ENCODE results near the gene JMJD1C. TPM values are rescaled to one million over a fixed set of nuclear protein-coding genes. Genes with fewer than 3 reads are reported as not detected.

JMJD1C gene
- total RNA-seq, 1 experiment from 2014 or later = 66.3 TPM

GRCh38 chr10:63128443-63128842, 337.3 kb downstream of the JMJD1C start (continued):
- TF ChIP-seq REST (IDR thresholded peaks at IDR 0.05; ENCODE audit: low read depth) (no peak), ZNF274 (IDR thresholded peaks at IDR 0.05; ENCODE audit: low read depth, low read length) (no peak)

GRCh38 chr10:63125459-63125858, 340.3 kb downstream of the JMJD1C start:
- Histone ChIP-seq H3K9ac (ENCODE audit: low read length) (no peak overlapping the region), H4K20me1 (ENCODE audit: insufficient read depth) (no peaks in the 10 kb centered on the region), H3K36me3 (ENCODE audit: control insufficient read depth in 1 of 2, insufficient read depth in 2 of 2, low read length in 2 of 2) (no peaks in the 10 kb centered on the region), H3K79me2 (ENCODE audit: insufficient read depth, low read length) (no peaks in the 10 kb centered on the region), H3K4me1 (ENCODE audit: control insufficient read depth in 1 of 2, insufficient read depth in 2 of 2, low read length in 2 of 2) (no peaks in the 10 kb centered on the region), H3K27me3 (ENCODE audit: insufficient read depth, low read length) (no peaks in the 10 kb centered on the region), H3K4me3 (replicated peaks in 1 of 2; ENCODE audit: low read depth in 1 of 2, low read length in 2 of 2) (no peak overlapping the region), H3K9me2 (ENCODE audit: insufficient read depth) (no peaks in the 10 kb centered on the region), H3K27ac (ENCODE audit: low read depth, low read length) (no peak overlapping the region), H2AFZ (ENCODE audit: low read depth, low read length, poor library complexity, severe bottlenecking) (no peak overlapping the region), H3K4me2 (ENCODE audit: low read length) (no peak overlapping the region), H3K9me3 (ENCODE audit: control insufficient read depth in 1 of 2, insufficient read depth in 1 of 2, low read depth in 1 of 2, low read length in 2 of 2) (no peaks in the 10 kb centered on the region)
- CTCF ChIA-PET = no interaction called here
- RAD21 ChIA-PET (ENCODE audit: low non-redundant PET in 1 of 2, low total read pairs in 2 of 2, uncharacterized antibody in 2 of 2, unreplicated experiment in 2 of 2) = no interaction called here
- no TSS peak for BruUV-seq (replicated peaks)
- TF ChIP-seq EZH2 (IDR thresholded peaks at IDR 0.05) (no peak), SP1 (IDR thresholded peaks at IDR 0.05; ENCODE audit: low read depth) (no peak), JUND (IDR thresholded peaks at IDR 0.05) (no peak), POLR2AphosphoS5 (IDR thresholded peaks at IDR 0.05; ENCODE audit: low read depth, low read length) (no peak), ATF3 (IDR thresholded peaks at IDR 0.05) (no peak), REST (IDR thresholded peaks at IDR 0.05; ENCODE audit: low read depth) (no peak), EZH2phosphoT487 (IDR thresholded peaks at IDR 0.05; ENCODE audit: borderline replicate concordance) (no peak)
- POLR2A ChIA-PET = no interaction called here
- DNase-seq (ENCODE audit: low read depth, low spot score) = no peak
- ATAC-seq = no peak
- intact Hi-C loops (cut with micrococcal nuclease) = no loop called here

Measured in HCT116 (cell line).